GM12878 (cell line): ENCODE results near the gene SLC15A4. TPM values are rescaled to one million over a fixed set of nuclear protein-coding genes. Genes with fewer than 3 reads are reported as not detected.

Source experiments
- CBFB ChIP-seq: IDR thresholded peaks from 2 replicates; pipeline ENCODE4 v1.6.1; 2016; ENCODE audit warnings: antibody characterized with exemption, low read depth
- IRF4 ChIP-seq: IDR thresholded peaks from 2 replicates; pipeline ENCODE4 v1.6.1; 2011; ENCODE audit warnings: low read depth, low read length
- KLF5 ChIP-seq: fragments of 450-650 bp; IDR thresholded peaks from 2 replicates; pipeline ENCODE4 v1.6.1; 2014; ENCODE audit warnings: mild to moderate bottlenecking; ENCODE audit not compliant: partially characterized antibody
- MEF2A ChIP-seq: IDR thresholded peaks from 2 replicates; pipeline ENCODE4 v1.6.1; 2011; ENCODE audit warnings: low read depth, mild to moderate bottlenecking, low read length, moderate library complexity; ENCODE audit not compliant: insufficient read depth
- NRF1 ChIP-seq: conservative IDR thresholded peaks from 2 replicates; pipeline ENCODE4 v1.6.1; 2011; ENCODE audit warnings: mild to moderate bottlenecking, low read depth, low read length, improper control_type of control experiment
- PAX5 ChIP-seq: IDR thresholded peaks from 2 replicates; pipeline ENCODE4 v1.6.1; 2011; ENCODE audit warnings: low read depth, low read length, borderline replicate concordance
- RBBP5 ChIP-seq: fragments of 200-600 bp; sonication (generic); conservative IDR thresholded peaks from 2 replicates; pipeline ENCODE4 v1.6.1; 2016
- SMAD1 ChIP-seq: fragments of 450-650 bp; IDR thresholded peaks from 2 replicates; pipeline ENCODE4 v1.6.1; 2018; ENCODE audit warnings: mild to moderate bottlenecking, low read depth; ENCODE audit not compliant: partially characterized antibody
- SMC3 ChIP-seq: IDR thresholded peaks from 2 replicates; pipeline ENCODE4 v1.6.1; 2011; ENCODE audit warnings: low read length, improper control_type of control experiment, borderline replicate concordance
- SUPT20H ChIP-seq: IDR thresholded peaks from 2 replicates; pipeline ENCODE4 v1.6.1; 2011; ENCODE audit warnings: low read depth, mild to moderate bottlenecking, low read length, moderate library complexity, borderline replicate concordance; ENCODE audit not compliant: control insufficient read depth
- YBX1 ChIP-seq: fragments of 450-650 bp; IDR thresholded peaks from 2 replicates; pipeline ENCODE4 v1.6.1; 2016; ENCODE audit warnings: antibody characterized with exemption
- polyA plus RNA-seq, 11 experiments: library from polyadenylated mRNA; depleted of rRNA in 4 of 11; unstranded in 6 of 11; stranded (reverse) in 5 of 11; fragments of >200 nt; fragmentation: Nextera tagmentation in 4 of 11; fragmentation: Illumina TruSeq in 1 of 11; extraction: Ambion mirVana in 4 of 11; extraction: Trizol in 1 of 11; gene quantifications; 1 replicate in 1 of 11; 2 replicates in 10 of 11; pipeline versions ENCODE4 v1.2.1 to v1.2.3, GENCODE V29; 2011 to 2016; ENCODE audit warnings: inconsistent platforms in 2 of 11, missing spikeins in 2 of 11, low read depth in 1 of 11
- total RNA-seq, 4 experiments: library from RNA; depleted of rRNA in 3 of 4; stranded (reverse); fragments of >200 nt in 3 of 4; fragmentation: Illumina TruSeq in 1 of 4; extraction: Trizol in 1 of 4; gene quantifications; 2 replicates each; pipeline versions ENCODE4 v1.2.1 to v1.2.3, GENCODE V29; 2013 to 2021
- TF ChIP-seq, protein P1 (sequence below): fragments of 450-650 bp; formaldehyde crosslinking; IDR thresholded peaks from 2 replicates; pipeline ENCODE4 v1.5.0; 2022; ENCODE audit warnings: mild to moderate bottlenecking, missing genetic modification characterization
- TF ChIP-seq, protein P2 (sequence below): IDR thresholded peaks from 2 replicates; pipeline ENCODE4 v1.6.1; 2011; ENCODE audit warnings: borderline replicate concordance, low read depth, mild to moderate bottlenecking, moderate library complexity, mixed read lengths, low read length; ENCODE audit not compliant: insufficient read depth; ENCODE audit errors: extremely low read length
- TF ChIP-seq, protein P3 (sequence below): fragments of 450-650 bp; IDR thresholded peaks from 2 replicates; pipeline ENCODE4 v1.6.1; 2018; ENCODE audit warnings: mild to moderate bottlenecking, low read depth, moderate library complexity; ENCODE audit not compliant: partially characterized antibody
- TF ChIP-seq, protein P4 (sequence below): IDR thresholded peaks from 2 replicates; pipeline ENCODE4 v1.6.1; 2011; ENCODE audit warnings: mild to moderate bottlenecking, low read depth, low read length, moderate library complexity; ENCODE audit not compliant: insufficient replicate concordance
- TF ChIP-seq, protein P5 (sequence below): IDR thresholded peaks from 2 replicates; pipeline ENCODE4 v1.6.1; 2011; ENCODE audit warnings: low read depth, mild to moderate bottlenecking, low read length, moderate library complexity, borderline replicate concordance; ENCODE audit errors: extremely low read depth
- TF ChIP-seq, protein P6 (sequence below): IDR thresholded peaks from 2 replicates; pipeline ENCODE4 v1.6.1; 2012; ENCODE audit warnings: low read length, inconsistent platforms

The SLC15A4 gene
- total and polyA plus RNA-seq, 10 of the 15 experiments (the other 5 are each of a cell fraction or from before 2014, with no cell fraction given), result 12.7 to 257 (median 36.6) TPM

DNA sequence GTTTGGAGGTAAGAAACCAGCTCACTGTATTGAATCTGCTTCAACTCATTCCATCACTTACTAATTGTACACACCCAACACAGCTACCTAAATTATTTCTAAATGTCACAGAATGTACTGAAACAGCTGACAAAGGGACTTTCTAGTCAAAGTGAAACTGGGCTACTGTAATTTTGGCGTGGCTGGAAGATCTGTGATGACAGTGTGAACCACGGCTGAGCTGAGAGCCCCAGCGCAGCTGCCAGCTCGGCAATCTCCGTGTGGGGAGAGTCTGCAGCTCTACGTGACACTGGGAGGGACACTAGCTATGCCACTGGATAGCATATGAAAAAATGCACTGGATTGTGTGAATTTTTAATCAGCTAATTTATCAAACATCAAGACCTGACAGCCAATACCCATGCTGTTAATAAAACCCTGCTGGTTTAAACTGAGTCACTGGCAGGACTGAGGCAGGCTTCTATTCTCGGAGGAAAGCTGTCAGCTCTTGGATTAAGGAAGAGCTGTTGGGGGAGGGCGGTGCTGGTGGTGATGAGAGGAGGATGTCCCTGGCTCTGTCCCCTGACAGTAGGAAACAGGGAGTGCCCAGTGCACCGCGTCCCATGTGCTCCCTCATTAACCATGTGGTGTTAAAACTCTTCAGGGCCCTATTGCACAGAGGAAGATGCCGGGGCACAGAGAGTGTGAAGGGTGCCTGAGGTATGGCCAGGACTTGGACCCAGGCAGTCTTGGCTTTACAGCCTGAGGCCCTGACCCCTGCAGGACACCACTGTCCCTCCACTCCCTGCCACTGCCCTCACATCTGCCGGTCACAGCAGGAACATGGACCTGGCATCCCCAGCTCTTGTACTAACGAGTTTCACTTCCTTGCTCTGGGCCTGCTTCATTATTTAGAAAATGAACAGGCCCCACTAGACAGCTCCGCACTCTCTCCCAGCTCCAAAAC is 13.3 kb downstream of the SLC15A4 start (continued):
- TF ChIP-seq, protein P1, sequence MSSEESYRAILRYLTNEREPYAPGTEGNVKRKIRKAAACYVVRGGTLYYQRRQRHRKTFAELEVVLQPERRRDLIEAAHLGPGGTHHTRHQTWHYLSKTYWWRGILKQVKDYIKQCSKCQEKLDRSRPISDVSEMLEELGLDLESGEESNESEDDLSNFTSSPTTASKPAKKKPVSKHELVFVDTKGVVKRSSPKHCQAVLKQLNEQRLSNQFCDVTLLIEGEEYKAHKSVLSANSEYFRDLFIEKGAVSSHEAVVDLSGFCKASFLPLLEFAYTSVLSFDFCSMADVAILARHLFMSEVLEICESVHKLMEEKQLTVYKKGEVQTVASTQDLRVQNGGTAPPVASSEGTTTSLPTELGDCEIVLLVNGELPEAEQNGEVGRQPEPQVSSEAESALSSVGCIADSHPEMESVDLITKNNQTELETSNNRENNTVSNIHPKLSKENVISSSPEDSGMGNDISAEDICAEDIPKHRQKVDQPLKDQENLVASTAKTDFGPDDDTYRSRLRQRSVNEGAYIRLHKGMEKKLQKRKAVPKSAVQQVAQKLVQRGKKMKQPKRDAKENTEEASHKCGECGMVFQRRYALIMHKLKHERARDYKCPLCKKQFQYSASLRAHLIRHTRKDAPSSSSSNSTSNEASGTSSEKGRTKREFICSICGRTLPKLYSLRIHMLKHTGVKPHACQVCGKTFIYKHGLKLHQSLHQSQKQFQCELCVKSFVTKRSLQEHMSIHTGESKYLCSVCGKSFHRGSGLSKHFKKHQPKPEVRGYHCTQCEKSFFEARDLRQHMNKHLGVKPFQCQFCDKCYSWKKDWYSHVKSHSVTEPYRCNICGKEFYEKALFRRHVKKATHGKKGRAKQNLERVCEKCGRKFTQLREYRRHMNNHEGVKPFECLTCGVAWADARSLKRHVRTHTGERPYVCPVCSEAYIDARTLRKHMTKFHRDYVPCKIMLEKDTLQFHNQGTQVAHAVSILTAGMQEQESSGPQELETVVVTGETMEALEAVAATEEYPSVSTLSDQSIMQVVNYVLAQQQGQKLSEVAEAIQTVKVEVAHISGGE (CRISPR knock-in tag), result no peak
- TF ChIP-seq SMAD1 (no peak), NRF1 (no peak), MEF2A (peak; percentile 85; the same call in 1 of the 2 replicates), SMC3 (0 out of 2 replicates have a peak, but pooled peaks have one; percentile 2), YBX1 (no peak), IRF4 (peak; percentile 91), PAX5 (peak; percentile 81), RBBP5 (no peak), CBFB (peak; percentile 60), KLF5 (peak; percentile 26), SUPT20H (no peak)
- TF ChIP-seq, protein P2, sequence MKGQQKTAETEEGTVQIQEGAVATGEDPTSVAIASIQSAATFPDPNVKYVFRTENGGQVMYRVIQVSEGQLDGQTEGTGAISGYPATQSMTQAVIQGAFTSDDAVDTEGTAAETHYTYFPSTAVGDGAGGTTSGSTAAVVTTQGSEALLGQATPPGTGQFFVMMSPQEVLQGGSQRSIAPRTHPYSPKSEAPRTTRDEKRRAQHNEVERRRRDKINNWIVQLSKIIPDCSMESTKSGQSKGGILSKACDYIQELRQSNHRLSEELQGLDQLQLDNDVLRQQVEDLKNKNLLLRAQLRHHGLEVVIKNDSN, result no peak
- TF ChIP-seq, protein P3, sequence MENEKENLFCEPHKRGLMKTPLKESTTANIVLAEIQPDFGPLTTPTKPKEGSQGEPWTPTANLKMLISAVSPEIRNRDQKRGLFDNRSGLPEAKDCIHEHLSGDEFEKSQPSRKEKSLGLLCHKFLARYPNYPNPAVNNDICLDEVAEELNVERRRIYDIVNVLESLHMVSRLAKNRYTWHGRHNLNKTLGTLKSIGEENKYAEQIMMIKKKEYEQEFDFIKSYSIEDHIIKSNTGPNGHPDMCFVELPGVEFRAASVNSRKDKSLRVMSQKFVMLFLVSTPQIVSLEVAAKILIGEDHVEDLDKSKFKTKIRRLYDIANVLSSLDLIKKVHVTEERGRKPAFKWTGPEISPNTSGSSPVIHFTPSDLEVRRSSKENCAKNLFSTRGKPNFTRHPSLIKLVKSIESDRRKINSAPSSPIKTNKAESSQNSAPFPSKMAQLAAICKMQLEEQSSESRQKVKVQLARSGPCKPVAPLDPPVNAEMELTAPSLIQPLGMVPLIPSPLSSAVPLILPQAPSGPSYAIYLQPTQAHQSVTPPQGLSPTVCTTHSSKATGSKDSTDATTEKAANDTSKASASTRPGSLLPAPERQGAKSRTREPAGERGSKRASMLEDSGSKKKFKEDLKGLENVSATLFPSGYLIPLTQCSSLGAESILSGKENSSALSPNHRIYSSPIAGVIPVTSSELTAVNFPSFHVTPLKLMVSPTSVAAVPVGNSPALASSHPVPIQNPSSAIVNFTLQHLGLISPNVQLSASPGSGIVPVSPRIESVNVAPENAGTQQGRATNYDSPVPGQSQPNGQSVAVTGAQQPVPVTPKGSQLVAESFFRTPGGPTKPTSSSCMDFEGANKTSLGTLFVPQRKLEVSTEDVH, result no peak
- TF ChIP-seq, protein P4, sequence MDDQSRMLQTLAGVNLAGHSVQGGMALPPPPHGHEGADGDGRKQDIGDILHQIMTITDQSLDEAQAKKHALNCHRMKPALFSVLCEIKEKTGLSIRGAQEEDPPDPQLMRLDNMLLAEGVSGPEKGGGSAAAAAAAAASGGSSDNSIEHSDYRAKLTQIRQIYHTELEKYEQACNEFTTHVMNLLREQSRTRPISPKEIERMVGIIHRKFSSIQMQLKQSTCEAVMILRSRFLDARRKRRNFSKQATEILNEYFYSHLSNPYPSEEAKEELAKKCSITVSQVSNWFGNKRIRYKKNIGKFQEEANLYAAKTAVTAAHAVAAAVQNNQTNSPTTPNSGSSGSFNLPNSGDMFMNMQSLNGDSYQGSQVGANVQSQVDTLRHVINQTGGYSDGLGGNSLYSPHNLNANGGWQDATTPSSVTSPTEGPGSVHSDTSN, result no peak
- TF ChIP-seq, protein P5, sequence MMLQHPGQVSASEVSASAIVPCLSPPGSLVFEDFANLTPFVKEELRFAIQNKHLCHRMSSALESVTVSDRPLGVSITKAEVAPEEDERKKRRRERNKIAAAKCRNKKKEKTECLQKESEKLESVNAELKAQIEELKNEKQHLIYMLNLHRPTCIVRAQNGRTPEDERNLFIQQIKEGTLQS, result no peak
- TF ChIP-seq, protein P6, sequence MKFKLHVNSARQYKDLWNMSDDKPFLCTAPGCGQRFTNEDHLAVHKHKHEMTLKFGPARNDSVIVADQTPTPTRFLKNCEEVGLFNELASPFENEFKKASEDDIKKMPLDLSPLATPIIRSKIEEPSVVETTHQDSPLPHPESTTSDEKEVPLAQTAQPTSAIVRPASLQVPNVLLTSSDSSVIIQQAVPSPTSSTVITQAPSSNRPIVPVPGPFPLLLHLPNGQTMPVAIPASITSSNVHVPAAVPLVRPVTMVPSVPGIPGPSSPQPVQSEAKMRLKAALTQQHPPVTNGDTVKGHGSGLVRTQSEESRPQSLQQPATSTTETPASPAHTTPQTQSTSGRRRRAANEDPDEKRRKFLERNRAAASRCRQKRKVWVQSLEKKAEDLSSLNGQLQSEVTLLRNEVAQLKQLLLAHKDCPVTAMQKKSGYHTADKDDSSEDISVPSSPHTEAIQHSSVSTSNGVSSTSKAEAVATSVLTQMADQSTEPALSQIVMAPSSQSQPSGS, result peak; percentile 92
